Chondrocyte (in vitro differentiated cells): Measurements from ENCODE around the gene POU2AF3. TPM values are rescaled to one million over a fixed set of nuclear protein-coding genes. Genes with fewer than 3 reads are reported as not detected.

ENCODE experiments used
- DNase-seq: peaks from one replicate; pipeline ENCODE4 v3.0.0; 2021; ENCODE audit warnings: mixed read lengths, low spot score
- H3K27ac Mint-ChIP-seq: one replicate; pipeline ENCODE4 v1.8.0; 2021; ENCODE audit warnings: mild to moderate bottlenecking, moderate library complexity, mixed read lengths; ENCODE audit not compliant: unreplicated experiment
- H3K27me3 Mint-ChIP-seq: 2 replicates; pipeline ENCODE4 v1.8.0; 2021; ENCODE audit warnings: low read depth, mixed read lengths
- H3K36me3 Mint-ChIP-seq: 2 replicates; pipeline ENCODE4 v1.8.0; 2021; ENCODE audit warnings: low read depth, mixed read lengths
- H3K4me1 Mint-ChIP-seq: 2 replicates; pipeline ENCODE4 v1.8.0; 2021; ENCODE audit warnings: low read depth, mild to moderate bottlenecking, mixed read lengths
- H3K4me3 Mint-ChIP-seq: one replicate; pipeline ENCODE4 v1.8.0; 2021; ENCODE audit warnings: mild to moderate bottlenecking, moderate library complexity, mixed read lengths; ENCODE audit not compliant: unreplicated experiment
- H3K9me3 Mint-ChIP-seq: 2 replicates; pipeline ENCODE4 v1.8.0; 2021; ENCODE audit warnings: low read depth, mixed read lengths
- CTCF ChIP-seq: fragments of 200-600 bp; sonication (generic); IDR thresholded peaks from 2 replicates; pipeline ENCODE4 v1.5.0; 2021; ENCODE audit warnings: antibody characterized with exemption, mild to moderate bottlenecking, moderate library complexity
- total RNA-seq: library from RNA; stranded (reverse); gene quantifications from 3 replicates; pipeline ENCODE4 v1.2.1, GENCODE V29; 2021

POU2AF3 gene
- total RNA-seq, 1 donor from 2014 or later, result not detected

- Mint-ChIP-seq H3K36me3 (peaks cover 3% of the 10 kb centered on the region), H3K9me3 (peaks cover 15% of the 10 kb centered on the region), H3K4me3 (no peak overlapping the region), H3K27ac (no peak overlapping the region), H3K27me3 (peaks cover 7% of the 10 kb centered on the region), H3K4me1 (no peaks in the 10 kb centered on the region)
- no peak for DNase-seq
- TF ChIP-seq CTCF, result no peak
These were observed 38.4 kb downstream of the POU2AF3 start for GRCh38 chr11:111336582-111337256.

GRCh38 chr11:111339758-111340388 is 41.5 kb downstream of the POU2AF3 start:
- peaks cover 3% of the 10 kb centered on the region for H3K36me3 Mint-ChIP-seq
- H3K27ac Mint-ChIP-seq, result no peak overlapping the region
- peaks cover 15% of the 10 kb centered on the region for H3K9me3 Mint-ChIP-seq
- TF ChIP-seq CTCF, result no peak
- peaks cover 4% of the 10 kb centered on the region for H3K27me3 Mint-ChIP-seq
- DNase-seq, result no peak
- H3K4me1 Mint-ChIP-seq, result no peaks in the 10 kb centered on the region
- H3K4me3 Mint-ChIP-seq, result no peak overlapping the region

- Mint-ChIP-seq H3K4me3 (no peak overlapping the region), H3K4me1 (no peaks in the 10 kb centered on the region), H3K9me3 (peaks cover 15% of the 10 kb centered on the region), H3K27ac (no peak overlapping the region), H3K36me3 (peaks cover 3% of the 10 kb centered on the region), H3K27me3 (peaks cover 1% of the 10 kb centered on the region)
- no peak for TF ChIP-seq CTCF
- DNase-seq, result no peak
These were observed 44.0 kb downstream of the POU2AF3 start for GRCh38 chr11:111342329-111342728.

- Mint-ChIP-seq H3K27ac (no peak overlapping the region), H3K9me3 (peaks cover 13% of the 10 kb centered on the region), H3K4me1 (no peaks in the 10 kb centered on the region), H3K36me3 (peaks cover 3% of the 10 kb centered on the region), H3K27me3 (peaks cover 8% of the 10 kb centered on the region), H3K4me3 (no peak overlapping the region)
- no peak for TF ChIP-seq CTCF
- no peak for DNase-seq
These were observed 45.7 kb downstream of the POU2AF3 start for GRCh38 chr11:111344032-111344431.

GRCh38 chr11:111347002-111347722 is 48.8 kb downstream of the POU2AF3 start:
- no peak for DNase-seq
- H3K36me3 Mint-ChIP-seq, result no peaks in the 10 kb centered on the region
- H3K4me3 Mint-ChIP-seq, result no peak overlapping the region
- no peaks in the 10 kb centered on the region for H3K4me1 Mint-ChIP-seq
- no peak overlapping the region for H3K27ac Mint-ChIP-seq
- no peak for TF ChIP-seq CTCF
- H3K9me3 Mint-ChIP-seq, result no peaks in the 10 kb centered on the region
- peaks cover 25% of the 10 kb centered on the region for H3K27me3 Mint-ChIP-seq
